H54 (cell line): Measurements from ENCODE around the gene SFMBT2.
"Not testable (repeated sequence)": the region's sequence is repeated elsewhere in the genome, so short reads cannot be mapped to it uniquely, and the experiment has no call there.

Experiments
- DNase-seq: peaks from one replicate; pipeline ENCODE4 v3.0.0; 2011; ENCODE audit warnings: low spot score, mixed read lengths; ENCODE audit not compliant: insufficient read length
- FAIRE-seq: peaks from 3 replicates; lab custom pipeline; 2011; peaks lifted over from hg19 to GRCh38; lab: Jason Lieb, UNC
- POLR2A ChIP-seq: IDR thresholded peaks from 2 replicates; pipeline ENCODE4 v1.6.1; 2011; ENCODE audit warnings: low read depth, mild to moderate bottlenecking, low read length

SFMBT2 gene

DNA sequence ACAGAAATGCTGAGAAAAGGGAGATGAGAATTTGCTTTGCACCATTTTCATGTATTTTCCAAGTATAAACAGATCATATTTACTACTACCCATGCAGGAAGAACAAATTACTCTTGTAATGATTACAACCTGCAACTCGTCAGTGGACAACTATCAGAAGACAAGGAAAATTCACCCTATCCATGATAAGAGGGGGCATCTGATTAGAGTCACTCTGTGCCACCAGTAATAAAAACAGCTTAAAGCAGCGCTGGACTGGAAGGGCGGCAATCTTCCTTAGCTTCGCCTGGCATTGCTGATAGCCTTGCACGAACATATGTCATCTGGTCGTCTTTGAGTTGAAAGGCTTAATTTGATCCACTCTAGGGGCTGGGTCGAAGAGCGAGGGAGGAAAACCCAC lies 162.7 kb downstream of the SFMBT2 start:
- TF ChIP-seq POLR2A, result no peak
- FAIRE-seq (no peak), DNase-seq (no peak)

- no peak for TF ChIP-seq POLR2A
- DNase-seq (no peak), FAIRE-seq (no peak)
These were observed 165.3 kb downstream of the SFMBT2 start for GRCh38 chr10:7245505-7245904.

GRCh38 chr10:7243873-7244272 lies 167.0 kb downstream of the SFMBT2 start:
- TF ChIP-seq POLR2A, result no peak
- no peak for FAIRE-seq
- no peak for DNase-seq

DNA sequence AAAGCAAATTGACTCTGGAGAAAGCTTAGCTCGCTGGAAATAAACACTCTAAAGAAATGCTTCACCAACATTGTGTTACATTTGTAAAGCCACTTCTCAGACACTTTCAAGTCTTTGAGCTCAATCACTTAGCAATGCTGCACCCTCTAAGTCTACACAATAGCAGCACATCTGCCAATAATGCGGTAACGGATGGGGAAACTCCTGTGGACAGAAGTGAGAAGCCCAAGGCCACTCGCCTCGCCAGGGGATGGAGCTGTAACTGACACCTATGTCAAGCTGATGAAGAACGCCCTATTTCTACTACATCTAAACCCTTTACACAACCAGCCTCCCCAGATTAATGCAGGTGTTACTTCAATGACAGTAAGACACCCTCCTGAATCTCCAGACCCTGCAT lies 167.7 kb downstream of the SFMBT2 start:
- DNase-seq (no peak), FAIRE-seq (no peak)
- no peak for TF ChIP-seq POLR2A

- no peak for TF ChIP-seq POLR2A
- FAIRE-seq, result no peak
- no peak for DNase-seq
These were observed 171.4 kb downstream of the SFMBT2 start for GRCh38 chr10:7239312-7239985.

DNA sequence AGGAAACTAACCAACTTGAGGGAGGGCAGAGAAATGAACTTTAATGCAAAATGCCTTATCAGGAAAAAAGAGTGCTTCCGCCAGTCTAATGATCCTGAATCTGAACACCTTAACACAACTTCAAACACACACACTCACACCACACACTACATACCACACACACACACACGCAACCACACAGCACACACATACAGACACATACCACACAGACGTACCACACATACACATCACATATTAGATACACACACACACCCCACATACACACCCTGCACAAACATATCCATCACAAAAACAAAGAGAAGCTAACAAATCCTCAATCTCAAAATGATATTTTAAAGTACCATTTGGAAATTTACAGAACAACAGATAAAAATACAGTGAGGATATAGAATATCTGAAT lies 175.5 kb downstream of the SFMBT2 start:
- DNase-seq (no peak), FAIRE-seq (no peak)
- TF ChIP-seq POLR2A, result no peak

DNA sequence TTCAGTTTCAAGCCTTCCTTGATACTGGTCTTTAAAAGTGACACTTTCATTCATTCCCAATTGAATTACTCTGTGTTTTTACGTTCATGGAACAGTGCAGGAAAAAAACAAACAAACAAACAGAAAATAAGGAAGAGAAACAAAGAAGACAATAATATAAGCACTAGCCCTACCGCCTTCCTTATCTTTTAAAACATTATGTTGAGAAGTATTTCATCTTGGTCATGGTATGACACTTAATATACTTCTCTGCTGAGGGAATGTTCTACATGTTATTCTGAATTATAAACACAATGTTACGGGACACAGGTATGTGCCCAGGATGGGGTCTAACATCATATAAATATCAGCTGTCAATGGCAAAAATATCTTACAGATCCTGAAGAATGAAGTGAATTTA lies 176.7 kb downstream of the SFMBT2 start:
- no peak for DNase-seq
- no peak for FAIRE-seq
- no peak for TF ChIP-seq POLR2A

- DNase-seq (no peak), FAIRE-seq (no peak)
- no peak for TF ChIP-seq POLR2A
These were observed 177.4 kb downstream of the SFMBT2 start for GRCh38 chr10:7233259-7233991.

- FAIRE-seq (no peak), DNase-seq (no peak)
- no peak for TF ChIP-seq POLR2A
These were observed 179.1 kb downstream of the SFMBT2 start for GRCh38 chr10:7231509-7232414.

- TF ChIP-seq POLR2A, result no peak
- FAIRE-seq (no peak), DNase-seq (no peak)
These were observed 179.9 kb downstream of the SFMBT2 start for GRCh38 chr10:7230951-7231350.

DNA sequence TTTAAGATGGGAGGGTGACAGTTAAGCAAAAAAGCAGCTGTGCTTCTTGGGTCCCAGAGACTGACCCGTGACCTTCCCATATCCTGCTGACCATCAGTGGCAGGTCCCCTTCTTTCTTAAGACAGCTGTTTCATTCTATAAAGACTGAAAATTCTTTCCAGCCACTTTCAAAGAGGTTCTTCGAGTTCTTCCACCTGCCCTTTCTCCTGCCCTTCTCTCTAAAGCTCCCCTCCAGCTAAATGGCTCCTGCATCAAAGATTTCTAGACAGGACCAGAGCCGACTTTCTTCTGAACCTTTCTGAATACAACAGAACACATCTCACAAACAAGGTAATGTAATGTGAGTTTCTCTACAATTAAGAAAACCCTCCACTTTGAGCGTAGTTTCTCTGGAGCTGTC lies 180.8 kb downstream of the SFMBT2 start:
- no peak for DNase-seq
- no peak for TF ChIP-seq POLR2A

DNA sequence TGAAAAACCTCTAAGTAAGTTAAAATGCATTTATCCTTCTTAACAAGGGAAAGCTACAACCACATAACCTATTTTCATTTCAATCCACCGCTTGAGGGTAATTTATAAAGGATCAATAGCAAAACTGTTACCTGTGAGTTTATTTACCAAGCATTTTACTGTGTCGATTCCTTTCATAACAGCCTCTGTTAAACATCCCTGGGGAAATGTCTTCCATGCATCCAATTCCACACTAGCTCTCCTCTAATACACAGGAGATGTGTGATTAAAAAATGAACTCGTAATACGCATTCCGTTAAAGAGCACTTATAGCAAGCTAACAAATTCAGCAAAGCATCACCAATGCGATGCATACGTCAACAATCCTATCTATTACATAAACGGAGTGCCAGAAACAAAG lies 185.7 kb downstream of the SFMBT2 start:
- no peak for FAIRE-seq
- TF ChIP-seq POLR2A, result no peak
- DNase-seq, result no peak

More for the DNA sequence above, 180.8 kb downstream of the SFMBT2 start:
- FAIRE-seq, result no peak

GRCh38 chr10:7218968-7219367 lies 191.9 kb downstream of the SFMBT2 start:
- DNase-seq, result no peak

DNA sequence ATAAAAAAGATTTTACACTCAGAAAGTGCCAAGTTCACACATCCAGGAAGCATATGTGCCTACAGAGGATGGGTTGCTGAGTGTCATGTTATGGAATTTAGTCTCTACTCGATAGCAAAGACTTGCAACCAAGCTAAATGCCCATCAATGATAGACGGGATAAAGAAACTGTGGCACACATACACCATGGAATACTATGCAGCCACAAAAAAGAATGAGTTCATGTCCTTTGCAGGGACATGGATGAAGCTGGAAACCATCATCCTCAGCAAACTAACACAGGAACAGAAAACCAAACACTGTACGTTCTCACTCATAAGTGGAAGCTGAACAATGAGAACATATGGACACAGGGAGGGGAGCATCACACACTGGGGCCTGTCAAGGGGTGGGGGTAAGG lies 198.1 kb downstream of the SFMBT2 start:
- not testable (repeated sequence) for DNase-seq, FAIRE-seq

More at GRCh38 chr10:7218968-7219367, 191.9 kb downstream of the SFMBT2 start:
- TF ChIP-seq POLR2A, result no peak
- FAIRE-seq, result no peak
